ENCODE results near the gene DUT.

DNA sequence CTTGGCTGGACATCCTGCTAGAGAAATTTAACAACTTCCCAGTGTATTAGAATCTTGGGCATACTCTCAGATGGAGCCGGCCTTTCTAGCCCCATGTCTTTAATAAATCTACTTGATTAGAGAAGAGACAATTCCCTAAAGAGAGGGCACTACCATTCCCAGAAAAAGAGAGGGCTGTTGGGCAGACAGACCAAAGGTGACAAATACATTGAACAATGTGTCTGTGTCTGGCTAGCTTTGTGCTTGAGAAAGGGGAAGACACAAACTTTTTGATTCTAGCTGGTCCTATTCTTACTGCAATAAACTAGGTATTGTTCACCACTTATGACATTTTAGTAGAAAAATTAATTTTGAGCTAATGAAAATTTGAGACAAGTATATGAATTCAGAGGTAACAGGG, 57.7 kb downstream of the DUT start:
- no peak for TF ChIP-seq CTCF (conservative IDR thresholded peaks at IDR 0.05 in 1 of 2, IDR thresholded peaks at IDR 0.05 in 1 of 2; ENCODE audit: extremely low read depth in 1 of 2, insufficient read depth in 1 of 2, low read depth in 1 of 2, low read length in 2 of 2)
- TF ChIP-seq EZH2 (IDR thresholded peaks at IDR 0.05; ENCODE audit: borderline replicate concordance, low read length), result no peak

Data from mammary epithelial cell (primary cell).